MCF 10A (cell line): ENCODE results near the gene OR6C1. TPM values are rescaled to one million over a fixed set of nuclear protein-coding genes. Genes with fewer than 3 reads are reported as not detected.
"Not testable (repeated sequence)": the region's sequence is repeated elsewhere in the genome, so short reads cannot be mapped to it uniquely, and the experiment has no call there.

Experiments used
- BruUV-seq: library from RNA; stranded (reverse); fragments of 400-500 nt; replicated peaks from 2 replicates; lab custom pipeline; 2021; lab: Mats Ljungman, UMichigan
- CTCF ChIA-PET: fragments of 300-600 bp; sonication (Branson Sonifier 250); formaldehyde crosslinking; extraction: SDS; loops from one replicate; lab custom pipeline; 2021; ENCODE audit warnings: antibody characterized with exemption, inconsistent platforms; lab: Yijun Ruan, JAX
- POLR2A ChIA-PET: fragments of 300-600, 350-650 bp; sonication (Branson Sonifier 250); formaldehyde crosslinking; extraction: SDS; loops from one replicate; lab custom pipeline; 2020; ENCODE audit warnings: antibody characterized with exemption, inconsistent platforms; lab: Yijun Ruan, JAX
- DNase-seq: peaks from one replicate; pipeline ENCODE4 v3.0.0-alpha.2; 2018; ENCODE audit not compliant: unreplicated experiment
- H3K27ac Mint-ChIP-seq: one replicate; pipeline ENCODE4 v1.8.0; 2022; ENCODE audit warnings: mild to moderate bottlenecking, low read depth, mixed read lengths; ENCODE audit not compliant: unreplicated experiment
- H3K27me3 Mint-ChIP-seq: one replicate; pipeline ENCODE4 v1.8.0; 2022; ENCODE audit warnings: mixed read lengths; ENCODE audit not compliant: insufficient read depth, unreplicated experiment
- H3K36me3 Mint-ChIP-seq: one replicate; pipeline ENCODE4 v1.8.0; 2022; ENCODE audit warnings: mild to moderate bottlenecking, moderate library complexity, mixed read lengths; ENCODE audit not compliant: insufficient read depth, unreplicated experiment
- H3K4me1 Mint-ChIP-seq: one replicate; pipeline ENCODE4 v1.8.0; 2022; ENCODE audit warnings: mixed read lengths; ENCODE audit not compliant: insufficient read depth, unreplicated experiment
- H3K4me3 Mint-ChIP-seq: one replicate; pipeline ENCODE4 v1.8.0; 2022; ENCODE audit warnings: mild to moderate bottlenecking, moderate library complexity, mixed read lengths; ENCODE audit not compliant: unreplicated experiment
- H3K9me3 Mint-ChIP-seq: one replicate; pipeline ENCODE4 v1.8.0; 2022; ENCODE audit warnings: mixed read lengths; ENCODE audit not compliant: unreplicated experiment
- intact Hi-C: fragments of 100-400 bp; cut with micrococcal nuclease; formaldehyde crosslinking; loops from 2 replicates; pipeline ENCODE4 v1.14.1; 2022
- total RNA-seq: library from RNA; stranded (reverse); gene quantifications from 2 replicates; pipeline ENCODE4 v1.2.3, GENCODE V29; 2022
- TF ChIP-seq, protein P1 (sequence below): fragments of 200-600 bp; IDR thresholded peaks from one replicate; pipeline ENCODE4 v1.8.0; 2022; ENCODE audit warnings: antibody characterized with exemption, mild to moderate bottlenecking; ENCODE audit not compliant: unreplicated experiment

Gene OR6C1
- total RNA-seq, 1 experiment from 2014 or later: not detected

DNA sequence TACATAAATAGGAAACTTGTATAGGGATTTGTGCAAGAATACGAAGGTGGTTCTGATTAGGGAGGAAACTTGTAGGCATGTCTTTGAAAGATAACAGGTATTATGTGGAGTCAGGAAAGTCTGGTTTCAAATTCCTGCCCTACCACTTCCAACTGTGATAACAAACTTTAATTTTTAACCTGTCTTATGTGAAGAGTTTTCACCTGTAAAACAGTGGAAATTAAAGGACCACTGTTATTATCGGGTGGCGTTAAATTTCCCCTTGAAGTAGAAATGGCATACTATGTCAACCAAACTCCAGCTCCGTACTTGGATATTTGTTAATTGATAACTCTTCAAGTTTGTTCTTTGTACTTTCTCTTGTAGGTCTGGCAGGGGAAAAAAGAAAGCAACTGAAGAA lies 6.1 kb downstream of the OR6C1 start:
- no peaks in the 10 kb centered on the region for H3K4me1 Mint-ChIP-seq
- BruUV-seq: no TSS peak
- ChIA-PET CTCF (no interaction called here), POLR2A (no interaction called here)
- TF ChIP-seq, protein P1, sequence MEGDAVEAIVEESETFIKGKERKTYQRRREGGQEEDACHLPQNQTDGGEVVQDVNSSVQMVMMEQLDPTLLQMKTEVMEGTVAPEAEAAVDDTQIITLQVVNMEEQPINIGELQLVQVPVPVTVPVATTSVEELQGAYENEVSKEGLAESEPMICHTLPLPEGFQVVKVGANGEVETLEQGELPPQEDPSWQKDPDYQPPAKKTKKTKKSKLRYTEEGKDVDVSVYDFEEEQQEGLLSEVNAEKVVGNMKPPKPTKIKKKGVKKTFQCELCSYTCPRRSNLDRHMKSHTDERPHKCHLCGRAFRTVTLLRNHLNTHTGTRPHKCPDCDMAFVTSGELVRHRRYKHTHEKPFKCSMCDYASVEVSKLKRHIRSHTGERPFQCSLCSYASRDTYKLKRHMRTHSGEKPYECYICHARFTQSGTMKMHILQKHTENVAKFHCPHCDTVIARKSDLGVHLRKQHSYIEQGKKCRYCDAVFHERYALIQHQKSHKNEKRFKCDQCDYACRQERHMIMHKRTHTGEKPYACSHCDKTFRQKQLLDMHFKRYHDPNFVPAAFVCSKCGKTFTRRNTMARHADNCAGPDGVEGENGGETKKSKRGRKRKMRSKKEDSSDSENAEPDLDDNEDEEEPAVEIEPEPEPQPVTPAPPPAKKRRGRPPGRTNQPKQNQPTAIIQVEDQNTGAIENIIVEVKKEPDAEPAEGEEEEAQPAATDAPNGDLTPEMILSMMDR: no peak
- H3K36me3 Mint-ChIP-seq: no peaks in the 10 kb centered on the region
- no peak overlapping the region for H3K27ac Mint-ChIP-seq
- H3K27me3 Mint-ChIP-seq: peaks cover 56% of the 10 kb centered on the region
- DNase-seq: no peak
- intact Hi-C loops: no loop called here
- no peaks in the 10 kb centered on the region for H3K9me3 Mint-ChIP-seq
- no peak overlapping the region for H3K4me3 Mint-ChIP-seq

DNA sequence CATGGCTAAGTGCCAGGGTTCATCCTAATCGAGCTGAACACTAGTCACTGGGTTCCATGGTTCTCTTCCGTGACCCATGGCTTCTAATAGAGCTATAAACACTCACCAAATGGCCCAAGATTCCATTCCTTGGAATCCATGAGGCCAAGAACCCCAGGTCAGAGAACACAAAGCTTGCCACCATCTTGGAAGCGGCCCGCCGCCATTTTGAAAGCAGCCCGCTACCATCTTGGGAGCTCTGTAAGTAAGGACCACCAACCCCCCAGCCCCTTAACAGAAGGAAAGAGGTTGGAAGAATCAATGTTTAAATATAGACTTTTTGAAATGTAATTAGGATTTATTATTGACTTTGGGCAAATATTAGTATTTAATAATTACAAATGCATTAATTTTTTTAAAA lies 11.7 kb downstream of the OR6C1 start:
- DNase-seq, POLR2A ChIA-PET, H3K27ac Mint-ChIP-seq, H3K4me1 Mint-ChIP-seq, H3K36me3 Mint-ChIP-seq, intact Hi-C loops, CTCF ChIA-PET, H3K4me3 Mint-ChIP-seq, H3K9me3 Mint-ChIP-seq, BruUV-seq: not testable (repeated sequence)
- peaks cover 50% of the 10 kb centered on the region for H3K27me3 Mint-ChIP-seq

- no peaks in the 10 kb centered on the region for H3K4me1 Mint-ChIP-seq
- BruUV-seq: no TSS peak
- intact Hi-C loops: no loop called here
- DNase-seq: no peak
- no peaks in the 10 kb centered on the region for H3K9me3 Mint-ChIP-seq
- TF ChIP-seq, protein P1: no peak
- peaks cover 54% of the 10 kb centered on the region for H3K27me3 Mint-ChIP-seq
- POLR2A ChIA-PET: no interaction called here
- H3K4me3 Mint-ChIP-seq: no peak within 1 kb of the TSS
- H3K27ac Mint-ChIP-seq: no peak within 1 kb of the TSS
- H3K36me3 Mint-ChIP-seq: no peaks in the 10 kb centered on the region
- CTCF ChIA-PET: no interaction called here
Observed at GRCh38 chr12:55330446-55330845, 16.3 kb downstream of the OR6C1 start, which contains the start of gene OR6C3. Gene OR6C3 (plus strand): TSS chr12:55330746. CDS start chr12:55331701, 955 bp downstream.

DNA sequence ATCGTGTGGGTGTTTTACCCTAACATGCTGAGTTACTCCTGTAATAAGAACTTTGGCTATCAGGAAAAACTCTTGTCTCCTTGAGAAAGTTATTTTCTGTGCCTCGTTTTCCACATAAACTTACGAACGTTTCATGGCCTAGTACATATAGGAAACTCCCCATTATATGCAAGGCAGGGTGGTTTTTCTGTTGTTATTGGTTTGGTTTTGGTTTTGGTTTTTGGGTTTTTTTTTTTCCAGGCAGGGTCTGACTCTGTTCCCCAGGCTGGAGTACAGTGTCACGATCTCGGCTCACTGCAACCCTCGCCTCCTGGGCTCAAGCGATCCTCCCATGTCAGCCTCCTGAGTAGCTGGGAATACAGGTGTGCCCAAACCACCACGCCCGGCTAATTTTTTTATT lies 21.9 kb downstream of the OR6C1 start:
- no peak for DNase-seq
- intact Hi-C loops: no loop called here
- Mint-ChIP-seq H3K27me3 (peaks cover 64% of the 10 kb centered on the region), H3K36me3 (no peaks in the 10 kb centered on the region), H3K4me1 (no peaks in the 10 kb centered on the region), H3K4me3 (no peak overlapping the region), H3K9me3 (no peaks in the 10 kb centered on the region), H3K27ac (no peak overlapping the region)
- TF ChIP-seq, protein P1: no peak
- BruUV-seq: no TSS peak
- ChIA-PET CTCF (no interaction called here), POLR2A (no interaction called here)

- H3K27me3 Mint-ChIP-seq: peaks cover 77% of the 10 kb centered on the region
- H3K36me3 Mint-ChIP-seq, H3K27ac Mint-ChIP-seq, intact Hi-C loops, H3K9me3 Mint-ChIP-seq, BruUV-seq, H3K4me1 Mint-ChIP-seq, DNase-seq, H3K4me3 Mint-ChIP-seq, POLR2A ChIA-PET: not testable (repeated sequence)
- CTCF ChIA-PET: interaction anchor here (0.6 kb wide), 1 partner anchor 862 kb away, joined by 3 read pairs; no protein-coding TSS in a partner anchor
Observed at GRCh38 chr12:55355338-55355737, 41.2 kb downstream of the OR6C1 start.
